Activated CD4-positive, alpha-beta T cell treated with anti-CD3 and anti-CD28 coated beads, Interleukin-2, amount 10 ng/mL, durations not matched to agents 7 days and 5 days (primary cell): Measurements from ENCODE around the gene HELZ2. TPM values are rescaled to one million over a fixed set of nuclear protein-coding genes. Genes with fewer than 3 reads are reported as not detected.

ENCODE experiments used
- CTCF ChIA-PET: fragments of 350-600 bp; sonication (Branson Sonifier 250); formaldehyde crosslinking; loops from one replicate; lab custom pipeline; 2021; ENCODE audit warnings: antibody characterized with exemption; lab: Charles Lee
- POLR2A ChIA-PET: fragments of 350-600 bp; sonication (Branson Sonifier 250); formaldehyde crosslinking; loops from one replicate; lab custom pipeline; 2021; ENCODE audit warnings: antibody characterized with exemption; lab: Charles Lee
- DNase-seq: peaks from one replicate; pipeline ENCODE4 v3.0.0-alpha.2; 2020
- H3K27ac Mint-ChIP-seq: one replicate; pipeline ENCODE4 v1.8.0; 2021; ENCODE audit warnings: mild to moderate bottlenecking, moderate library complexity, mixed read lengths
- H3K27me3 Mint-ChIP-seq: one replicate; pipeline ENCODE4 v1.8.0; 2021; ENCODE audit warnings: mixed read lengths
- H3K36me3 Mint-ChIP-seq: one replicate; pipeline ENCODE4 v1.8.0; 2021; ENCODE audit warnings: low read depth, mixed read lengths
- H3K4me1 Mint-ChIP-seq: one replicate; pipeline ENCODE4 v1.8.0; 2021; ENCODE audit warnings: mixed read lengths
- H3K4me3 Mint-ChIP-seq: one replicate; pipeline ENCODE4 v1.8.0; 2021; ENCODE audit warnings: mild to moderate bottlenecking, moderate library complexity, mixed read lengths
- H3K9me3 Mint-ChIP-seq: one replicate; pipeline ENCODE4 v1.8.0; 2021; ENCODE audit warnings: mixed read lengths
- total RNA-seq, 2 experiments: library from RNA; stranded (reverse); gene quantifications; one replicate each; pipeline ENCODE4 v1.2.3, GENCODE V29; 2021

Gene HELZ2
- total RNA-seq, 2 experiments from 2014 or later: 95.5 to 107 TPM

DNA sequence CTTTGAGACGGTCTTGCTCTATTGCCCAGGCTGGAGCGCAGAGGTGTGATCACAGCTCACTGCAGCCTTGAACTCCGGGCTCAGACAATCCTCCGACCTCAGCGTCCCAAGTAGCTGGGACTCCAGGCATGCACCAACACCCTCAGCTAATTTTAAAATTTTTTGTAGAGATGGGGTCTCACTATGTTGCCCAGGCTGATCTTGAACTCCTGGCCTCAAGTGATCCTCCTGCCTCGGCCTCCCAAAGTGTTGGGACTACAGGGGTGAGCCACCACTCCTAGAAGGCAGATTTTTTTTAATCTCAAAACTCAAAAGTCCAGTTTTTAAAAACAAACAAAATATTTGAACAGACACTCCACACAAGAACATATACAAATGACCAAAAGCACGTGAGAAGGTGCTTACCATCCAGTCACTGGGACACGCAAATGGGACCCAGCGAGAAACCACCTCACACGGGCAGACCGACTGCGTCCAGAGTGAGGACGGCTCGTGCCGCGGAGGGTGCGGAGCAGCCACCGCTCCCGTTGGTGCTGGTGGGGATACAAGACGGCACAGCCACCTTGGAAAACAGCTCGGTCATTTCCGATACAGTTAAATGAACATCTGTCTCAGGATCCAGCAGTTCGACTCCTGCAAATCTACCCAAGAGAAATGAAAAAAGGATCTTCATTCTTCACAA lies 8.5 kb upstream of the HELZ2 start:
- H3K9me3 Mint-ChIP-seq: no peaks in the 10 kb centered on the region
- H3K4me1 Mint-ChIP-seq: peaks cover 10% of the 10 kb centered on the region
- peaks cover 14% of the 10 kb centered on the region for H3K27me3 Mint-ChIP-seq
- DNase-seq: no peak
- H3K4me3 Mint-ChIP-seq: no peak overlapping the region
- CTCF ChIA-PET: interaction anchor here (2.3 kb wide), 1 partner anchor 59 kb away, joined by 8 read pairs; no protein-coding TSS in a partner anchor
- POLR2A ChIA-PET: no interaction called here
- no peaks in the 10 kb centered on the region for H3K36me3 Mint-ChIP-seq
- H3K27ac Mint-ChIP-seq: no peak overlapping the region

DNA sequence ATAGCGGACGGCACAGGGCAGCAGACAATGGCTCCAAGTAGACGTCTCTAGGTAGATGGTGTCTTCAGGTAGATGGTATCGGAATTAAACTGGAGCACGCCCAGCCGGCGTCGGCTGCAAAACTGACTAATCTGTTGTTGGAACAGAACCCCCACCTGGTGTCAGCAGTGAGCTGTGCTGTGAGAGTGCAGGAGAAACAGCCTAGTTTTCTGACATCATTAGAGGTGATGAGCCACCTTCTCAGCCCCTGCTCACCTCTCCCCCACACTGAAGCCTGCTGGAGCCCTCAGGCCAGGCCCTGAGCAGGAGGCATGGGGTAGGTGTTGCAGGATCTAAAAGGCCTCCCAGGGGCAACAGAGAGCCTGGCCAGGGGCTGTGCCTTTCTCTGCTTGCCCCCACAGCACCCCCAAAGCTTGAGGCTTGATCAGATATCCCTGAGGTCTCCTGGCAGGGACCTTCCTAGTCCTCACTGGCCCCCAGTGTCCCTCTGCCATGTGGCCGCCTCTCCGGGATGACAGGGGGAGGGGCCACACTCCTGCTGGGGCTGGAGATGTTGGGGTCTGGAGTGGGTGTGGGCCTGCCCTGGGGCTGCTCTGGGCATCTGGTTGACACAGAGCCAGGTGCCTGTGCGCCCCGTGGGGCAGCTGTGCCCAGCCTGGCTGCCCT lies 6.9 kb upstream of the HELZ2 start:
- Mint-ChIP-seq H3K4me3 (no peak overlapping the region), H3K36me3 (no peaks in the 10 kb centered on the region), H3K9me3 (no peaks in the 10 kb centered on the region), H3K4me1 (peaks cover 9% of the 10 kb centered on the region), H3K27me3 (peaks cover 24% of the 10 kb centered on the region), H3K27ac (no peak overlapping the region)
- POLR2A ChIA-PET: no interaction called here
- peak; percentile 85 for DNase-seq
- CTCF ChIA-PET: interaction anchor here (1.0 to 2.3 kb wide), 7 partner anchors 9 to 458 kb away, joined by 3 to 8 read pairs (median 4); partner anchors contain the start of genes PPDPF, PRPF6 and PTK6

DNA sequence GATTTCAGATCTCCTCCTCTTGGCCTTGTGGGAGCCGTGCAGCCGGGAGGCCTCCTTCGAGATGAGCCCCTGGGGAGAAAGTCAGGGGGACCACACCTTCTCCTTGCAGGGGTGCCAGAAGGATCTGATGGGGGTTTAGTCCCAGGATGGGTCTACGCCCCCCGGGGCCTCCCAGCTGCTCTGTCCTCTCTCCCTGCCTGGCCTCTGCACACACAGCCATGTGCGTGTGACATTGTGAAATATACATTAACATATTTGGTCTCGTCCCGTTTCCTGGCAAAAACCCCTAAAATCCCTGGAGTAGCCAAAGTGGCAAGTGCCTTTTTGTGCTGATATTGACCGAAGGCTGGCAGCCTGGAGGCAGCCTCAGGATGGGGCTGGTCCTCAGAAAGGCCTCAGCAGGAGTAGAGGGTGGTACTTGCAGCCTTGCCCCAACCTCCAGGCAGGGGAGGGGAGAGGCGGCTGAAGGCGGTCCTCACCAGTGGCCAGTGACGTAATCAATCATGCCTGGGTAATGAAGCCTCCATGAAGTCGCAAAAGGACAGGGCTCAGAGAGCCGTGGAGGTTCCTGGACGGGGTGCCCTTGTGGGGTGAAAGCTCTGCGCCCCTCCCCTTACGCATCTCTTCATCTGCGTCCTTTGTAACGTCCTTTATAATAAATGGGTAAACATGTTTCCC lies 5.1 kb upstream of the HELZ2 start:
- ChIA-PET POLR2A (no interaction called here), CTCF (no interaction called here)
- no peaks in the 10 kb centered on the region for H3K36me3 Mint-ChIP-seq
- no peak overlapping the region for H3K4me3 Mint-ChIP-seq
- H3K27me3 Mint-ChIP-seq: peaks cover 28% of the 10 kb centered on the region
- H3K27ac Mint-ChIP-seq: no peak overlapping the region
- no peak for DNase-seq
- H3K4me1 Mint-ChIP-seq: peaks cover 9% of the 10 kb centered on the region
- H3K9me3 Mint-ChIP-seq: no peaks in the 10 kb centered on the region

DNA sequence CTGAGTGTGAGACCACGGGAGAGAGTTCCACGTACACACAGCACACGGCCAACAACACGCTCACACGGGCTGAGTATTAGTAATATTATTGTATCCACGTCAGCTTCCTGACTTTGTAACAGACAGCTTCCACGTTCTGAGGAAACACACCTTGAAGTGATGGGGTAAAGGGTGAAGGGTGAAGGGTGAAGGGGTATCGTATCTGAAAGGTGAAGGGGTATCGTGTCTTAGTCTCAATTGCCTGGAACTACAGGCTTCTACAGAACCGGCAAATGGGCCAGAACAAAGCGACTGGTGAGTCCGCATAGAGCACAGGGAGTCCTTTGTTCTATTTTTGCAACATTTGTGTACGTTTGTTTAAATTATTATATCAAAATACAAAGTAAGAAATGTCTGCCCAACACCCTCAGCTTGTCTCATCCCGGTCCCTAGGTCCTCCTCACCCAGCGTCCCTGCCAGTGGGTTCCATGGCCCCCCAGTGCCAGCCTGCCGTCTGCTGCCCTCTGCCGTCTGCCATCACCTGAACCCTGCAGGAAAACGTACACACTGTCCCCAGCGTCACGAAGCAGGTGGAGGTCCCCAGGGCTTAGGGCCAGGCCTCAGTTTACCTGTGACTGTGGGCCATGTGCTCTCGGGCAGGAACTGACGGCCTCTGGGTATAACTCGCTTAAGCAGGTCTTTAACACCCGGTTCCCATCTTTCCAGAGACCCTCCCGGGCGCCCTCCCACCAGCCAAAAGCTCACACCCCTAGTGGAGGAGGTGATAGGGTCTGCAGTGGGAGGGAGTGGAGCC lies 4.4 kb upstream of the HELZ2 start:
- H3K36me3 Mint-ChIP-seq: no peaks in the 10 kb centered on the region
- no peak overlapping the region for H3K27ac Mint-ChIP-seq
- H3K4me1 Mint-ChIP-seq: peaks cover 9% of the 10 kb centered on the region
- CTCF ChIA-PET: no interaction called here
- H3K9me3 Mint-ChIP-seq: no peaks in the 10 kb centered on the region
- peaks cover 23% of the 10 kb centered on the region for H3K27me3 Mint-ChIP-seq
- POLR2A ChIA-PET: no interaction called here
- no peak for DNase-seq
- no peak overlapping the region for H3K4me3 Mint-ChIP-seq

DNA sequence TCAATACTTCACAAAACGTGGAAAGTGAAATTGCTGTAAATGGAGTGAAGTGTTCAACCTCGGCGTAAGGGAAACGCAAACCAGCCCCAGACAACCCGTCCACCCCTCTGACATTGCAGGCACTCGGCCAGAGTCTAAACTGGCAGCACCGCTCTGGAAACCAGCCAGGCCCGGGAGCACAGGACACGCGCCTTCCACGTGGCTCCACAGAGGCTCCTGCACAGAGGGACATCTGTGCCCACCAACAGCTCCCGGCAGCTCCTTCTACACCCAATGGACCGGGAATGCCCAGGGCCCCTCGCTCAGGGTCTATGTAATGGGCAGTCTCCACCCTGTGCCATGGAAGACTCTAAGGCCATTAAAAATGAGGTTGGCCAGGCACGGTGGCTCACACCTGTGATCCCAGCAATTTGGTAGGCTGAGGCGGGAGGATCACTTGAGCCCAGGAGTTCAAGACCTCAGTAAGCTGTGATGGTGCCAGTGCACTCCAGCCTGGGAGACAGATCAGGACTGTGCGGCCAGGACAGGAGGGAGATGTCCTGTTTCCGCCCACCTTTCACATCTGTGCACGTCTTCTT lies 3.4 kb upstream of the HELZ2 start:
- peaks cover 23% of the 10 kb centered on the region for H3K27me3 Mint-ChIP-seq
- CTCF ChIA-PET: no interaction called here

DNA sequence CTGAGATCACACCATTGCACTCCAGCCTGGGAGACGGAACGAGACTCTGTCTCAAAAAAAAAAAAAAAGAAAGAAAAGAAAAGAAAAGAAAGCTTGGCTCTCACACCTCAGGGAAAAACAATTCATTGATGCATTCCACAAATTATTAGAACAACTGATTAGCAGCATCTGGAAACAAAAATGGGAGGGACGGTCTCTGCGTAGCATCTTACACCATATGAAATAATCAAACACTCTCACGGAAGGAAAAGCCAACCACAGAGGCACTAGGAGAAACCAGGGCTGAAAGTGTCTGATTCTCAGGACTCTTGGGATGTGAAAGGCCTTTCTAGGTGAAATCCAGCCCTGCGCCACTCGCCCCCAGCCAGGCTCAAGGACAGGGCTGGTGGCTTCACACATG lies 2.3 kb upstream of the HELZ2 start:
- Mint-ChIP-seq H3K27me3 (peaks cover 23% of the 10 kb centered on the region), H3K4me1 (peaks cover 9% of the 10 kb centered on the region), H3K4me3 (peak overlapping the region; percentile 43), H3K27ac (no peak overlapping the region), H3K9me3 (no peaks in the 10 kb centered on the region), H3K36me3 (no peaks in the 10 kb centered on the region)
- DNase-seq: no peak
- POLR2A ChIA-PET: no interaction called here
- CTCF ChIA-PET: interaction anchor here (0.6 kb wide), 1 partner anchor 131 kb away, joined by 3 read pairs; no protein-coding TSS in a partner anchor

More for the DNA sequence above, 3.4 kb upstream of the HELZ2 start:
- no peaks in the 10 kb centered on the region for H3K9me3 Mint-ChIP-seq
- peaks cover 9% of the 10 kb centered on the region for H3K4me1 Mint-ChIP-seq
- no peak overlapping the region for H3K4me3 Mint-ChIP-seq
- no peak for DNase-seq
- no peak overlapping the region for H3K27ac Mint-ChIP-seq
- POLR2A ChIA-PET: no interaction called here
- no peaks in the 10 kb centered on the region for H3K36me3 Mint-ChIP-seq

DNA sequence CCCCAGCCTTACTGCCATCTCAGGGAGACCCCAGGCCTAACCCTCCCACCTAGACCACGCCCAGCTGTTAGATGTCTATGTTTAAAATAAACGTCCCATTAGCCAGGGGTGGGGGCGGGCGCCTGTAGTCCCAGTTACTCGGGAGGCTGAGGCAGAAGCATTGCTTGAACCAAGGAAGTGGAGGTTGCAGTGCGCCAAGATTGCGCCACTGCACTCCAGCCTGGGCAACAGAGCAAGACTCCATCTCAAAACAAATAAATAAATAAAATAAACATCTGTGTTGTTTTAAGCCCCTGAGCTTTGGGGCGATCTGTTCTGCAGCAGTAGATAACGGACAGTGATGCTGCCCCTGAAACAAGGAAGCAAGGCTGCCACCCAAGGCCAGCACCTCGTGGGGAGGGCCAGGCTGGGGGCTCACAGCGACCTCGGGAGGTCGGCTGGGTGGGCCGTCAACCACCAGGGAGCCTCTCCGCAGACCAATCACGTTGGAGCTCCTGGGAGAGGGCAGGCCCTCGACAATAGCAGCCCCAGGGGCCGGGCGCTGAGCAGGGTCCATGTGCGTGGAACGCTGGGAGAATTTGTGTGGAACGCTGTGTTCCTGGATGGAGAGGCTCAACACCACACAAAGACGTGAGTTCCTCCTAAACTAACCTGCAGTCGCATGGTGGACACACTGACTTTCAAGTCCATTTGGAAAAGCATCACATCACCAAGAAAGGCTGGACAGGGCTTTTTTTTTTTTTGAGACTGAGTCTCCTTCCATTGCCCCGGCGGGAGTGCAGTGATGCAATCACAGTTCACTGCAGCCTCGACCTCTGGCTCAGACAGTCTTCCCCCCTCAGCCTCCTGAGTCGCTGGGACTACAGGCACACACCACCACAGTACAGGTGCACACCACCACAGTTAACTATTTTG lies 1.0 kb upstream of the HELZ2 start:
- CTCF ChIA-PET: interaction anchor here (1.0 to 2.3 kb wide), 5 partner anchors 13 to 406 kb away, joined by 3 to 8 read pairs (median 4); partner anchors contain the start of genes PRPF6 and PTK6
- peaks cover 21% of the 10 kb centered on the region for H3K27me3 Mint-ChIP-seq
- H3K36me3 Mint-ChIP-seq: no peaks in the 10 kb centered on the region
- H3K4me1 Mint-ChIP-seq: peaks cover 2% of the 10 kb centered on the region
- no peak for DNase-seq
- no peaks in the 10 kb centered on the region for H3K9me3 Mint-ChIP-seq
- POLR2A ChIA-PET: no interaction called here
- peak overlapping the region; percentile 41 for H3K27ac Mint-ChIP-seq
- H3K4me3 Mint-ChIP-seq: peak overlapping the region; percentile 79

DNA sequence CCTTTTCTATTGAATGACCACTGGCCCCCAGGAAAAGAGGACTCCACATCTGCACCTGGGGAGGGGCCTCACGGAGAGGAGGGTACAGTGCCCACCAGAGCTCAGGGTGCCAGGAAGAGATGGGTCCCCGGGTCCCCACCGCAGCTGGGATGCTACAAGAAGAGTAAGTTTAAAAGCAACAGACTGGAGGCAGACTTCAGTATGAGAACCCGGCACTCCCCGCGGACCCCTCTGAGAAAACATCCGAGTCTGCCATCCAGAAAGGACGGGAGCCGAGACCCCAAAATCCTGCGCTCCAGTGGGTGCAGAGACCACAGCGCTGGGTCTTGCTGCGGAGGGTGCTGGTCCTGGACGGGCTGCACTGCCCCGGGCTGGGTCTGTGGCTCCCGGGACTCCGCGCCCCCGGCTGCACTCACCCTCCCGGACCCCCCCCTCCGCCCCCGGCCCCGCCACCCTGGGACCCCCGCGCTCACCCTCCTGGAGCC lies 350 bp downstream of the HELZ2 start:
- Mint-ChIP-seq H3K36me3 (peaks cover 7% of the 10 kb centered on the region), H3K9me3 (no peaks in the 10 kb centered on the region), H3K4me1 (peaks cover 10% of the 10 kb centered on the region), H3K27ac (peak overlapping the region; percentile 90), H3K27me3 (peaks cover 17% of the 10 kb centered on the region), H3K4me3 (peak overlapping the region; percentile 79)
- ChIA-PET CTCF (interaction anchor here (0.6 to 2.3 kb wide), 7 partner anchors 9 to 444 kb away, joined by 3 to 8 read pairs (median 4); partner anchors contain the start of genes PRPF6 and PTK6), POLR2A (interaction anchor here (1.0 kb wide), 1 partner anchor 65 kb away, joined by 4 read pairs; no protein-coding TSS in a partner anchor)
- DNase-seq: no peak

DNA sequence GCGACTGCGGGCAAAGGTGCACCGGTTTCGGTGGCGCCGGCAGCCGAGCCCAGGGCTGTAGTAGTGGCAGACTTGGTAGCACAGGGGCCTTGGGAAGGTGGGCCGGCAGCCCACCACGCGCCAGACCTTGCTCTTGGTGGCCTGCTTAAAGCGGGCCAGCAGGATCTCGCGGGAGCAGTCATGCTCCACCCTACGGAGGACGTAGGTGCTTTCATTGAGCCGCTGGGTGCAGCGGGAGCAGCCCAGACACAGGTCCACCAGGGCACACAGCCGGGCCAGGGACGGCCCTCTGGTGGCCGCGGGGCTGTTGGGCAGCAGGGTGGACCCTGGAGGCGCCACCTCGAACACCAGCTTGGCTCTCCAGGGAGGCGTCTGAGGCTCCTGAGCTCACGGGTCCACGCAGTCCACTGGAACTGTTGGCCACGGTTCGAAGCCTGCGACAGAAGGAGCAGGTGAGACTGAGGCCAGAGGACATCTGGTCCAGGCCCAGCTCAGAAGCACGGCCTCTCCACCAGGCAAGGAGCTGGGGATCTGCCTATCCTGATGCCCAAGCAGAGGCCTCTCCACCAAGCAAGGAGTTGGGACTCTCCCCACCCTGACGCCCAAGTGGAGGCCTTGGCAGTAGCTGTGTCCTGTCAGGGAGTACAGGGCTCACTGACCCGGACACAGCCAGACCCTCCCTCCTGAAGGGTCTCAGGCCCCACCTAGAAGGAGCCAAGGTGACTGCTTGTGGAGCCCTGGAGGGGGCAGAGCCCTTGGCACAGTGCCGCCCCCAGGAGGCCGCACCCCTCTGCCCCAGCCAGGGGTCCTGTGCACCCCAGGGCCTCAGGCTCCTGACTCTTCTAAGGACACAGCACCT lies 1.0 kb downstream of the HELZ2 start:
- DNase-seq: no peak
- H3K9me3 Mint-ChIP-seq: no peaks in the 10 kb centered on the region
- peak overlapping the region; percentile 79 for H3K4me3 Mint-ChIP-seq
- peaks cover 15% of the 10 kb centered on the region for H3K4me1 Mint-ChIP-seq
- peaks cover 15% of the 10 kb centered on the region for H3K27me3 Mint-ChIP-seq
- H3K27ac Mint-ChIP-seq: peak overlapping the region; percentile 85
- POLR2A ChIA-PET: interaction anchor here (1.0 kb wide), 1 partner anchor 66 kb away, joined by 4 read pairs; no protein-coding TSS in a partner anchor
- CTCF ChIA-PET: interaction anchor here (0.6 to 2.3 kb wide), 4 partner anchors 8 to 445 kb away, joined by 3 to 8 read pairs (median 3); partner anchors contain the start of gene PTK6
- H3K36me3 Mint-ChIP-seq: peaks cover 10% of the 10 kb centered on the region

DNA sequence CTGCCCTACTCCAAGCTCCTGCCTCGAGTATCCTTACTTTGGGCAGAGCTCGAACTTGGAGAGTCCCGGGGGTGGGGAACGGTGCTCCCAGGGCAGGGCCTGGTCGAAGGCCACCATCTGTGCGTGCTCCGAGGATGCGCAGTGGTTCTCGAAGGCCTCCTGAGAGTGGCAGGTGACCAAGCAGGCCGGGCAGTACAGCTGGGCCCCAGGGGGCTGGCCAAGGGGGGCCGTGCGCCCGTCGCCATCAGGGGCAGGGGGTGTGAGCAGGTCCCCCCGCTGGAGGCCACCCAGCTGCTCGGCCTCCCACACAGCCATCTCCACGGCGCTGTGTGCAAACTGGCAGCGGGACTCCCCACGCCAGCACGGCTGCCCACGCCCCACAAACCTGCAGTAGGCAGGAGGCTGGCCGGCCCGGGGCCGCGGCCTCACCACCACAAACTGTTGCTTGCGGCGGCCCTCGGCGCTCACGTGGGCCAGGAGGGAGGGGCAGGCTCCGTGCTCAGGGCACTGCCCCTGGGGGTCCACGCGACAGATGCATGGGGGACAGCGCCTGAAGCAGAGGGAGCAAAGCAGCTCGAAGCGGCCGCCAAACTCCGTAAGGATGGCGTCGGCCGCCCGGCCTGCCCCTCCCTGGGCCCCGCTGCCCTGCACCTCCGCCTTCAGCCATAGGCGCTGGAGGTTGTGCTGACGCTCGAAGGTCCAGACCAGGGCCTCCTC lies 1.8 kb downstream of the HELZ2 start:
- Mint-ChIP-seq H3K36me3 (peaks cover 17% of the 10 kb centered on the region), H3K27ac (no peak overlapping the region), H3K27me3 (peaks cover 12% of the 10 kb centered on the region), H3K4me3 (no peak overlapping the region), H3K4me1 (peaks cover 23% of the 10 kb centered on the region), H3K9me3 (no peaks in the 10 kb centered on the region)
- no peak for DNase-seq
- CTCF ChIA-PET: interaction anchor here (0.6 to 2.3 kb wide), 3 partner anchors 9 to 35 kb away, joined by 3 to 8 read pairs (median 3); partner anchors contain the start of gene PTK6
- POLR2A ChIA-PET: no interaction called here
